SK-N-SH treated with all-trans-retinoic acid at 6 μM for 48 hours (cell line): ENCODE data around the gene SLAMF8.

Experiments used
- ARNTL ChIP-seq: fragments of 450-650 bp; formaldehyde crosslinking; IDR thresholded peaks from 2 replicates; pipeline ENCODE4 v1.5.0; 2020; ENCODE audit warnings: low read depth, mild to moderate bottlenecking, moderate library complexity, borderline replicate concordance
- BACH2 ChIP-seq: fragments of 250-450 bp; sonication (Bioruptor Pico); IDR thresholded peaks from 2 replicates; pipeline ENCODE4 v1.9.0; 2021; ENCODE audit warnings: mild to moderate bottlenecking, borderline replicate concordance
- ESRRG ChIP-seq: fragments of 250-450 bp; sonication (Bioruptor Pico); IDR thresholded peaks from 2 replicates; pipeline ENCODE4 v1.6.1; 2021; ENCODE audit warnings: mild to moderate bottlenecking
- PPARA ChIP-seq: fragments of 250-450 bp; sonication (Bioruptor Pico); IDR thresholded peaks from 2 replicates; pipeline ENCODE4 v1.5.0; 2020; ENCODE audit warnings: mild to moderate bottlenecking, borderline replicate concordance
- TF ChIP-seq, protein P1 (sequence below): fragments of 250-450 bp; sonication (Bioruptor Pico); IDR thresholded peaks from 2 replicates; pipeline ENCODE4 v1.8.0; 2021; ENCODE audit warnings: low read depth, mild to moderate bottlenecking, moderate library complexity, borderline replicate concordance
- TF ChIP-seq, protein P2 (sequence below): fragments of 250-450 bp; sonication (Bioruptor Pico); IDR thresholded peaks from 2 replicates; pipeline ENCODE4 v1.5.1; 2020; ENCODE audit warnings: low read depth, mild to moderate bottlenecking, moderate library complexity

DNA sequence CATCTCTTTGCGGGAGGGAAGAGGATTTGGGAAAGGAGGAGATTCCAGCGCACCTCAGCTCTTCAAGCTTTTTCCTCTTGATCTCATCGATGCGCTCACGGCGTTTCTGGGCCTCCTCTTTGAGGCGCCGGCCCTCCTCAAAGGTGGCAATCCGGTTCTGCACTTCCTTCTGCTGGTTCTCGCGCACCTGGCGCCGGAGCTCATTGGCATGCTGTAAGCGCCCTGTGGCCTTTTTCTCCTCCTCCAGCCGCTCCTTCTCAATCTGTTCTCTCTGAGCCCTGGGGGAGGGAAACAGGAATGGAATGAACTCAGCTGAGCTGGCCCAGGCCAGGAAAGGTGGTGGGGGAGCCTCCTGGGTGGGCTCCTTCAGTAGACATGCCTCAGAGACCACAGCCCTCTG is 46.2 kb downstream of the SLAMF8 start:
- TF ChIP-seq BACH2 (no peak), ESRRG (CRISPR knock-in tag) (no peak), ARNTL (no peak), PPARA (CRISPR knock-in tag) (no peak)
- TF ChIP-seq, protein P1, sequence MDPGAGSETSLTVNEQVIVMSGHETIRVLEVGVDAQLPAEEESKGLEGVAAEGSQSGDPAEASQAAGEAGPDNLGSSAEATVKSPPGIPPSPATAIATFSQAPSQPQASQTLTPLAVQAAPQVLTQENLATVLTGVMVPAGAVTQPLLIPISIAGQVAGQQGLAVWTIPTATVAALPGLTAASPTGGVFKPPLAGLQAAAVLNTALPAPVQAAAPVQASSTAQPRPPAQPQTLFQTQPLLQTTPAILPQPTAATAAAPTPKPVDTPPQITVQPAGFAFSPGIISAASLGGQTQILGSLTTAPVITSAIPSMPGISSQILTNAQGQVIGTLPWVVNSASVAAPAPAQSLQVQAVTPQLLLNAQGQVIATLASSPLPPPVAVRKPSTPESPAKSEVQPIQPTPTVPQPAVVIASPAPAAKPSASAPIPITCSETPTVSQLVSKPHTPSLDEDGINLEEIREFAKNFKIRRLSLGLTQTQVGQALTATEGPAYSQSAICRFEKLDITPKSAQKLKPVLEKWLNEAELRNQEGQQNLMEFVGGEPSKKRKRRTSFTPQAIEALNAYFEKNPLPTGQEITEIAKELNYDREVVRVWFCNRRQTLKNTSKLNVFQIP (CRISPR knock-in tag) = no peak
- TF ChIP-seq, protein P2, sequence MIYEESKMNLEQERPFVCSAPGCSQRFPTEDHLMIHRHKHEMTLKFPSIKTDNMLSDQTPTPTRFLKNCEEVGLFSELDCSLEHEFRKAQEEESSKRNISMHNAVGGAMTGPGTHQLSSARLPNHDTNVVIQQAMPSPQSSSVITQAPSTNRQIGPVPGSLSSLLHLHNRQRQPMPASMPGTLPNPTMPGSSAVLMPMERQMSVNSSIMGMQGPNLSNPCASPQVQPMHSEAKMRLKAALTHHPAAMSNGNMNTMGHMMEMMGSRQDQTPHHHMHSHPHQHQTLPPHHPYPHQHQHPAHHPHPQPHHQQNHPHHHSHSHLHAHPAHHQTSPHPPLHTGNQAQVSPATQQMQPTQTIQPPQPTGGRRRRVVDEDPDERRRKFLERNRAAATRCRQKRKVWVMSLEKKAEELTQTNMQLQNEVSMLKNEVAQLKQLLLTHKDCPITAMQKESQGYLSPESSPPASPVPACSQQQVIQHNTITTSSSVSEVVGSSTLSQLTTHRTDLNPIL = no peak
